HFFc6 (cell line): ENCODE data around the gene RALGPS1. TPM values are rescaled to one million over a fixed set of nuclear protein-coding genes. Genes with fewer than 3 reads are reported as not detected.

ENCODE experiments used
- DNase-seq: peaks from one replicate; pipeline ENCODE4 v3.0.0-alpha.2; 2018
- H3K27ac Mint-ChIP-seq: 2 replicates; pipeline ENCODE4 v1.8.0; 2020; ENCODE audit warnings: mild to moderate bottlenecking, mixed read lengths
- H3K27me3 Mint-ChIP-seq: 2 replicates; pipeline ENCODE4 v1.8.0; 2021; ENCODE audit warnings: mild to moderate bottlenecking, moderate library complexity, mixed read lengths; ENCODE audit not compliant: insufficient read depth
- H3K36me3 Mint-ChIP-seq: 2 replicates; pipeline ENCODE4 v1.8.0; 2021; ENCODE audit warnings: low read depth, mixed read lengths
- H3K4me1 Mint-ChIP-seq: 2 replicates; pipeline ENCODE4 v1.8.0; 2020; ENCODE audit warnings: low read depth, mixed read lengths
- H3K4me3 Mint-ChIP-seq: 2 replicates; pipeline ENCODE4 v1.8.0; 2020; ENCODE audit warnings: mild to moderate bottlenecking, moderate library complexity, mixed read lengths
- H3K9me3 Mint-ChIP-seq: 2 replicates; pipeline ENCODE4 v1.8.0; 2020; ENCODE audit warnings: mild to moderate bottlenecking, mixed read lengths
- CTCF ChIP-seq: fragments of 200-600 bp; sonication (generic); IDR thresholded peaks from 2 replicates; pipeline ENCODE4 v1.5.0; 2021; ENCODE audit warnings: antibody characterized with exemption, mild to moderate bottlenecking
- total RNA-seq, 6 experiments: library from RNA; stranded (reverse); fragmentation: NEBNext Ultra II Directional; extraction: Animal tissue kit (Norgen Biotek cat#: 25700); gene quantifications; 2 replicates in 1 of 6; 3 replicates in 5 of 6; pipeline ENCODE4 v1.2.3, GENCODE V29; 2021

RALGPS1 gene
- total RNA-seq, 6 experiments from 2014 or later, result 0.68 to 1.6 (median 1.1) TPM

DNA sequence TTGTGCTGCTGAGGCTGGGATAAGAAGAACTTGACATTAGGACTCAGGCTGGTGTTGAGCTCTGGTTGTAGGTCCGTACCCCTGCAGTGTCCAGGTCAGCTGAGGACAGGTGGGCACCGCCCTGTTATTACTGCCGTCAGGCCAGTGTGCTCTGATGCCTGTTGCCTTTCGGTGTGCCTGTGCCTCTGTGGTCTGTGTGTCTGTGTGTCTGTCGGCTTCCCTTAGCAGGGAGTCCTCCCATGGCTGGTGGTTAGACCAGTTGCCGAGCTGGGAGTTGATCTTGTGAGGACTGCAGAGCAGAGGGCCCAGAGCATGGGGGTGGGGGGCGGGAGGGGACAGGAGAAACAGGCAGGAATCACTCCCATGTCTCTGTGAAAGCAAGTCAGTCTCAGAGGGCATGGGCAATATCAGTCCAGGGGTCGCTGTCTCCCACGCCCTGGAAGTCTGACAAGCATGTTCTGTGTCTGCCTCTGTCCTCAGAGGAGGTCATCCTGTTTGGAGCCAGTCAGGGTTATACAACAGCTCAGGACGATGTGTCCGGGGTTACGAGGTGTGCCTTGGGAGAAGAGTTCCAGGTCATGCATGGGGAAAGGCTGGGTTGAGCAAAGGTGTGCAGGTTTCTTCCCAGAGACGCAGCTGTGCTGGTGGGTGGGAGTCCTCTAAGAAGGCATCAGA lies 282.7 kb downstream of the RALGPS1 start:
- H3K36me3 Mint-ChIP-seq, result no peaks in the 10 kb centered on the region
- TF ChIP-seq CTCF, result no peak
- H3K9me3 Mint-ChIP-seq, result no peaks in the 10 kb centered on the region
- peaks cover 17% of the 10 kb centered on the region for H3K27me3 Mint-ChIP-seq
- DNase-seq, result no peak
- H3K27ac Mint-ChIP-seq, result no peak overlapping the region
- H3K4me3 Mint-ChIP-seq, result no peak overlapping the region
- peaks cover 6% of the 10 kb centered on the region for H3K4me1 Mint-ChIP-seq

DNA sequence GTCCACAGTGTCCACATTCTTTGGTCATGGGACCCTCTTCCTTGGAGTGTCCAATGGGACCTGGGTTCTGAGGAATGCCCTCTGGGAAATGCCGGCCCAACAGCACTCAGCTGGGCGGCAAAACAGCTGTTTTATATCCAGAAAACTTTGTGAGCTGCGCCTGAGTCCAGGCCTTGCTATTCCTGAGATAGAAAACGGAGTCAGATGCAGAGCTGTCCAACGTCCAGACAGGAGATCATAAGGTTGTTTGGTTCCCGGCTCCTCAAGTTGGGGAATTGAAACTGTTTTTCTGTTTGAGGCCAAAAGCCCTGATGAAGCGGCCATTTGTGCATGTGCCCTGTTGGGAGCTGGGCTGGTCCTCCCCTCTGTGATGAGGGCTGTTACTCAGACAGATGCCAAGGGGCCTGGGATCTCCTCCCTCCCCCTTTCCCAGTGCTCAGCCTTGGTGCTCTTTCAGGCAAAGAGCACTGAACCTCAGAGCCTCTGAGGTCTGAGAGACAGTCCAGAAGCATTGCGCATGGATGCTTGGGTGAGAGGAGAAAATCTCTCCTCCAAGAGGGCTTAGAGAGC lies 283.4 kb downstream of the RALGPS1 start:
- Mint-ChIP-seq H3K4me3 (no peak overlapping the region), H3K9me3 (no peaks in the 10 kb centered on the region), H3K27me3 (peaks cover 17% of the 10 kb centered on the region), H3K4me1 (peaks cover 6% of the 10 kb centered on the region), H3K27ac (no peak overlapping the region), H3K36me3 (no peaks in the 10 kb centered on the region)
- no peak for TF ChIP-seq CTCF
- no peak for DNase-seq

GRCh38 chr9:127198587-127198986 lies 284.0 kb downstream of the RALGPS1 start:
- peaks cover 17% of the 10 kb centered on the region for H3K27me3 Mint-ChIP-seq
- TF ChIP-seq CTCF, result no peak
- no peak overlapping the region for H3K4me3 Mint-ChIP-seq
- no peaks in the 10 kb centered on the region for H3K9me3 Mint-ChIP-seq
- no peak overlapping the region for H3K27ac Mint-ChIP-seq
- H3K4me1 Mint-ChIP-seq, result peaks cover 6% of the 10 kb centered on the region
- H3K36me3 Mint-ChIP-seq, result no peaks in the 10 kb centered on the region
- no peak for DNase-seq

- H3K4me1 Mint-ChIP-seq, result peaks cover 6% of the 10 kb centered on the region
- peak; percentile 97 for TF ChIP-seq CTCF
- no peaks in the 10 kb centered on the region for H3K9me3 Mint-ChIP-seq
- H3K27ac Mint-ChIP-seq, result no peak overlapping the region
- no peaks in the 10 kb centered on the region for H3K36me3 Mint-ChIP-seq
- DNase-seq, result peak; percentile 58
- H3K27me3 Mint-ChIP-seq, result peaks cover 17% of the 10 kb centered on the region
- H3K4me3 Mint-ChIP-seq, result no peak overlapping the region
These were observed 284.6 kb downstream of the RALGPS1 start for GRCh38 chr9:127199001-127199791.

DNA sequence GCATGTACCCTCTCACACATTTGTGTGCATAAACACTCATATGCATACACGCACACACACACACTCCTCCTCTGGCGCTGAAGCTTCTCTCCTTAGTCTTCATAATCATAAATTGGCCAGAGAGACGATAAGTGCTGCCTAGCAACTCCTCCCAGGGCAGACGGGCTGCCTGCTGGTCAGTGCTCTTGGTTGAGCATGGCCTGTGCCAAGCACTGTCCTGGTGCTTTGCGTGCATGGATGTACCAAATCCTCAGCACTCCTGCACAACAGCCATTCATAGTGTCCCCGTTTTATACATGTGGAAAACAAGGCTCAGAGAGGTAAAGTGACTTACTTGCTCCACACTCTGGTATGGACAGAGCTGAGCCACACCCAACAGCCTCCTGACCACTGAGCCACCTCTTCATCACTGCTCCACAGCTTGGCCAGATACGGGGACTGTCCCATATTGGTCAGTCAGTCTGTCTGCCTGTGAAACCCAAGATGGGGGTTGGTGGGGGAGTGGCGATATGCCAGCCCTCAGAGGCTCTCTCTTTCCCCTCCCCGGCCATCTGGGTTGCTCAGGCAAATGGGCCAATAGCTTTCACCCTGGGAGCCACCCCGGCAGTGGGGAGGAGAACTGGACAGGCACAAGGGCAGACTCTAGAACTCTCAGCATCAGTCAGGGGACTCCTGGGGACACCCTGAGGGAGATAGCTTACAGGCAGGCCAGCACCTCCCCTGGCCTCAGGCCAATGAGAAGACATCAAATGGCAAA lies 285.7 kb downstream of the RALGPS1 start:
- Mint-ChIP-seq H3K27ac (no peak overlapping the region), H3K36me3 (no peaks in the 10 kb centered on the region), H3K27me3 (peaks cover 17% of the 10 kb centered on the region), H3K9me3 (no peaks in the 10 kb centered on the region), H3K4me1 (peaks cover 7% of the 10 kb centered on the region), H3K4me3 (no peak overlapping the region)
- no peak for DNase-seq
- TF ChIP-seq CTCF, result no peak
